OCI-LY1 (cell line): ENCODE data around the gene P4HA3.
"Not testable (repeated sequence)": the region's sequence is repeated elsewhere in the genome, so short reads cannot be mapped to it uniquely, and the experiment has no call there.

Experiments used
- CTCF ChIP-seq: fragments of 200-600 bp; sonication (generic), shearing (Covaris generic); IDR thresholded peaks from 2 replicates; pipeline ENCODE4 v1.5.1; 2017; ENCODE audit warnings: mild to moderate bottlenecking, antibody characterized with exemption, low read length, moderate library complexity, mixed read lengths
- EZH2 ChIP-seq: fragments of 200-600 bp; sonication (generic), shearing (Covaris generic); IDR thresholded peaks from 2 replicates; pipeline ENCODE4 v1.8.0; 2017; ENCODE audit warnings: borderline replicate concordance, mixed run types, mild to moderate bottlenecking, antibody characterized with exemption, low read length, moderate library complexity, mixed read lengths

GRCh38 chr11:74331000-74331399 is 19.6 kb upstream of the P4HA3 start:
- not testable (repeated sequence) for TF ChIP-seq CTCF, EZH2
